H1 (cell line): ENCODE measurements around the gene GSG1L. TPM values are rescaled to one million over a fixed set of nuclear protein-coding genes. Genes with fewer than 3 reads are reported as not detected.

Experiments used
- CTCF ChIA-PET: fragments of 300-600 bp; sonication (Branson Sonifier 250); formaldehyde crosslinking; loops from one replicate; lab custom pipeline; 2021; ENCODE audit not compliant: partially characterized antibody; lab: Charles Lee
- POLR2A ChIA-PET: fragments of 300-600 bp; sonication (Branson Sonifier 250); formaldehyde crosslinking; loops from one replicate; lab custom pipeline; 2021; ENCODE audit warnings: inconsistent platforms; ENCODE audit not compliant: partially characterized antibody; lab: Charles Lee
- DNase-seq, 2 experiments: peaks; one replicate each; pipeline versions ENCODE4 v3.0.0 to v3.0.0-alpha.2; 2010 to 2022; ENCODE audit warnings: low spot score in 2 of 2, low read depth in 1 of 2, mixed read lengths in 1 of 2
- FAIRE-seq: peaks from 2 replicates; lab custom pipeline; 2011; peaks lifted over from hg19 to GRCh38; lab: Jason Lieb, UNC
- H2AFZ ChIP-seq: 2 replicates; pipeline ENCODE4 v1.8.1; 2012; ENCODE audit warnings: low read length, inconsistent platforms
- H2AK5ac ChIP-seq: 2 replicates; pipeline ENCODE4 v1.6.1; 2013; ENCODE audit warnings: low read depth, low read length
- H2BK120ac ChIP-seq: replicated peaks from 2 replicates; pipeline ENCODE3; 2013; ENCODE audit warnings: low read depth, low read length, inconsistent platforms
- H2BK12ac ChIP-seq: 2 replicates; pipeline ENCODE4 v1.6.1; 2013; ENCODE audit warnings: low read depth, low read length
- H2BK15ac ChIP-seq: 2 replicates; pipeline ENCODE4 v1.6.1; 2013; ENCODE audit warnings: low read length
- H2BK20ac ChIP-seq: 2 replicates; pipeline ENCODE4 v1.6.1; 2013; ENCODE audit warnings: low read length
- H2BK5ac ChIP-seq: 2 replicates; pipeline ENCODE4 v1.6.1; 2013; ENCODE audit warnings: low read depth, low read length
- H3K14ac ChIP-seq: 2 replicates; pipeline ENCODE4 v1.6.1; 2013; ENCODE audit warnings: inconsistent platforms; ENCODE audit not compliant: insufficient read length
- H3K18ac ChIP-seq: 2 replicates; pipeline ENCODE4 v1.6.1; 2013; ENCODE audit warnings: low read length; ENCODE audit errors: extremely low read depth
- H3K23ac ChIP-seq: 2 replicates; pipeline ENCODE4 v1.6.1; 2013; ENCODE audit warnings: inconsistent platforms; ENCODE audit not compliant: insufficient read length
- H3K23me2 ChIP-seq: 2 replicates; pipeline ENCODE4 v1.6.1; 2013; ENCODE audit warnings: low read depth, low read length
- H3K27ac ChIP-seq: 2 replicates; pipeline ENCODE4 v1.6.1; 2011; ENCODE audit warnings: low read depth, low read length, inconsistent platforms
- H3K27me3 ChIP-seq, 4 experiments: replicated peaks in 1 of 4; 1 replicate in 1 of 4; 2 replicates in 3 of 4; pipeline versions ENCODE4 v1.6.1 to v1.8.1; 2011 to 2013; ENCODE audit warnings: low read length in 3 of 4, mild to moderate bottlenecking in 3 of 4, inconsistent platforms in 2 of 4, mixed read lengths in 2 of 4, moderate library complexity in 1 of 4; ENCODE audit not compliant: control insufficient read depth in 3 of 4, insufficient read depth in 3 of 4; ENCODE audit errors: extremely low read depth in 1 of 4
- H3K36me3 ChIP-seq, 4 experiments: 2 replicates each; pipeline versions ENCODE4 v1.6.1 to v1.8.1; 2011 to 2013; ENCODE audit warnings: mild to moderate bottlenecking in 4 of 4, low read length in 3 of 4, moderate library complexity in 2 of 4, control low read depth in 1 of 4, inconsistent platforms in 1 of 4; ENCODE audit not compliant: insufficient read depth in 4 of 4, control insufficient read depth in 2 of 4
- H3K4ac ChIP-seq: replicated peaks from 2 replicates; pipeline ENCODE3; 2013; ENCODE audit warnings: low read length, low read depth, mixed read lengths, inconsistent platforms; ENCODE audit not compliant: insufficient read length
- H3K4me1 ChIP-seq, 4 experiments: replicated peaks in 1 of 4; 1 replicate in 1 of 4; 2 replicates in 3 of 4; pipeline versions ENCODE4 v1.6.1 to v1.8.1; 2011 to 2013; ENCODE audit warnings: low read length in 3 of 4, inconsistent platforms in 2 of 4, mixed read lengths in 1 of 4; ENCODE audit not compliant: insufficient read depth in 4 of 4, control insufficient read depth in 3 of 4
- H3K4me2 ChIP-seq, 2 experiments: 2 replicates each; pipeline versions ENCODE4 v1.6.1 to v1.8.1; 2011 to 2013; ENCODE audit warnings: low read depth in 2 of 2, low read length in 2 of 2, control low read depth in 1 of 2, inconsistent platforms in 1 of 2, mild to moderate bottlenecking in 1 of 2; ENCODE audit not compliant: insufficient read depth in 1 of 2
- H3K4me3 ChIP-seq, 4 experiments: fragments of 200-600, 300-600 bp in 1 of 4; sonication (generic), shearing (Covaris generic), sonication (Bioruptor Twin) in 1 of 4; 2 replicates each; pipeline versions ENCODE4 v1.5.1 to v1.8.1; 2011 to 2016; ENCODE audit warnings: low read length in 4 of 4, low read depth in 3 of 4, control low read depth in 2 of 4, inconsistent platforms in 2 of 4, mild to moderate bottlenecking in 2 of 4, mixed read lengths in 1 of 4, moderate library complexity in 1 of 4; ENCODE audit not compliant: insufficient read depth in 2 of 4; ENCODE audit errors: extremely low read depth in 1 of 4
- H3K56ac ChIP-seq: replicated peaks from 2 replicates; pipeline ENCODE3; 2013; ENCODE audit warnings: low read depth, mild to moderate bottlenecking, mixed read lengths, low read length, inconsistent platforms; ENCODE audit not compliant: insufficient read length
- H3K79me1 ChIP-seq: 2 replicates; pipeline ENCODE4 v1.6.1; 2013; ENCODE audit warnings: low read depth, low read length, control low read depth
- H3K79me2 ChIP-seq, 2 experiments: 2 replicates each; pipeline versions ENCODE4 v1.6.1 to v1.8.1; 2012 to 2013; ENCODE audit warnings: low read length in 2 of 2, mild to moderate bottlenecking in 2 of 2, inconsistent platforms in 1 of 2; ENCODE audit not compliant: insufficient read depth in 2 of 2, control insufficient read depth in 1 of 2
- H3K9ac ChIP-seq, 4 experiments: replicated peaks in 1 of 4; 1 replicate in 1 of 4; 2 replicates in 3 of 4; pipeline versions ENCODE4 v1.6.1 to v1.8.1; 2011 to 2013; ENCODE audit warnings: low read depth in 3 of 4, low read length in 3 of 4, control low read depth in 2 of 4, mild to moderate bottlenecking in 2 of 4, moderate library complexity in 2 of 4, inconsistent platforms in 1 of 4; ENCODE audit errors: extremely low read depth in 1 of 4
- H3K9me3 ChIP-seq, 2 experiments: 2 replicates each; pipeline versions ENCODE4 v1.6.1 to v1.8.1; 2012 to 2013; ENCODE audit warnings: mild to moderate bottlenecking in 2 of 2, moderate library complexity in 2 of 2, control low read depth in 1 of 2, inconsistent platforms in 1 of 2, low read depth in 1 of 2, low read length in 1 of 2, mixed read lengths in 1 of 2; ENCODE audit not compliant: insufficient read depth in 2 of 2
- H4K20me1 ChIP-seq, 2 experiments: replicated peaks in 1 of 2; 2 replicates each; pipeline versions ENCODE3 to v1.8.1; 2011 to 2013; ENCODE audit warnings: inconsistent platforms in 2 of 2, low read length in 2 of 2, mild to moderate bottlenecking in 1 of 2; ENCODE audit not compliant: insufficient read depth in 2 of 2, control insufficient read depth in 1 of 2
- H4K5ac ChIP-seq: 2 replicates; pipeline ENCODE4 v1.6.1; 2013; ENCODE audit warnings: low read length, low read depth, mixed read lengths, inconsistent platforms; ENCODE audit not compliant: insufficient read length
- H4K8ac ChIP-seq: 2 replicates; pipeline ENCODE4 v1.8.0; 2013; ENCODE audit warnings: mild to moderate bottlenecking, moderate library complexity, low read length, inconsistent platforms; ENCODE audit not compliant: insufficient read depth; ENCODE audit errors: extremely low read depth
- H4K91ac ChIP-seq: replicated peaks from 2 replicates; pipeline ENCODE3; 2013; ENCODE audit warnings: low read length, mixed read lengths, inconsistent platforms; ENCODE audit not compliant: insufficient read length
- CBX5 ChIP-seq: fragments of 300-800, 300-1000 bp; sonication (generic); IDR thresholded peaks from 2 replicates; pipeline ENCODE4 v1.7.1; 2016; ENCODE audit warnings: antibody characterized with exemption, low read length, low read depth
- RBBP5 ChIP-seq: IDR thresholded peaks from 2 replicates; pipeline ENCODE4 v1.7.1; 2012; ENCODE audit warnings: low read depth, mild to moderate bottlenecking, inconsistent platforms, low read length, moderate library complexity, borderline replicate concordance
- WGBS, 2 experiments: shearing (Covaris generic) in 1 of 2; methylation state at CpG; one replicate each; pipeline versions ENCODE4 v1.1.6 to v1.1.7; 2013 to 2015; ENCODE audit warnings: low lambda C conversion rate in 2 of 2, mixed read lengths in 2 of 2, inconsistent platforms in 1 of 2, low coverage in 1 of 2, missing lambda C conversion rate in 1 of 2; ENCODE audit not compliant: insufficient replicate concordance in 2 of 2, insufficient coverage in 1 of 2, insufficient read length in 1 of 2; ENCODE audit errors: extremely low coverage in 1 of 2, missing lambda C conversion rate in 1 of 2; 5-methylcytosine and 5-hydroxymethylcytosine counted together
- polyA plus RNA-seq, 7 experiments: library from polyadenylated mRNA; depleted of rRNA in 3 of 7; stranded (reverse) in 5 of 7; unstranded in 2 of 7; fragments of >200 nt in 5 of 7; fragments of 200-250 nt in 2 of 7; gene quantifications; 1 replicate in 5 of 7; 2 replicates in 1 of 7; 4 replicates in 1 of 7; pipeline versions ENCODE4 v1.2.1 to v1.2.3, GENCODE V29; 2011 to 2013; ENCODE audit warnings: missing spikeins in 2 of 7, mixed read lengths in 2 of 7
- total RNA-seq: library from RNA; stranded (reverse); fragmentation: NEBNext Ultra II Directional; extraction: Animal tissue kit (Norgen Biotek cat#: 25700); gene quantifications from 2 replicates; pipeline ENCODE4 v1.2.1, GENCODE V29; 2021

GSG1L gene
- total and polyA plus RNA-seq, 2 of the 8 experiments (the other 6 are each of a cell fraction or from before 2014, with no cell fraction given) = 0.71 to 1.1 TPM

GRCh38 chr16:28029387-28030002 lies 34.0 kb downstream of the GSG1L start:
- Histone ChIP-seq H2BK15ac (no peak overlapping the region), H4K5ac (no peak overlapping the region), H3K23me2 (peaks cover 10% of the 10 kb centered on the region; the same call in 1 of the 2 replicates), H3K4me1 (no peaks in the 10 kb centered on the region), H3K4me3 (no peak overlapping the region), H3K14ac (no peak overlapping the region), H2BK20ac (no peak overlapping the region), H2BK5ac (no peak overlapping the region), H3K79me2 (no peaks in the 10 kb centered on the region), H4K8ac (no peak overlapping the region), H3K79me1 (no peaks in the 10 kb centered on the region), H3K18ac (no peak overlapping the region), H2AK5ac (no peak overlapping the region), H2BK120ac (no peak overlapping the region), H3K9ac (no peak overlapping the region), H4K91ac (no peak overlapping the region), H3K27me3 (no peaks in the 10 kb centered on the region), H3K36me3 (no peaks in the 10 kb centered on the region), H2BK12ac (no peak overlapping the region), H4K20me1 (peaks cover 0 to 5% of the 10 kb centered on the region in 2 experiments), H3K4ac (no peak overlapping the region), H3K4me2 (no peak overlapping the region), H2AFZ (no peak overlapping the region), H3K23ac (no peak overlapping the region), H3K56ac (no peak overlapping the region), H3K9me3 (no peaks in the 10 kb centered on the region), H3K27ac (no peak overlapping the region)
- 92% methylated on average over 6 of the region's 6 CpGs; no CpG with 5 or more reads in 1 of the 2 experiments for WGBS, 2 experiments
- DNase-seq (no peak), FAIRE-seq (no peak)
- POLR2A ChIA-PET = no interaction called here
- CTCF ChIA-PET = no interaction called here
- no peak for TF ChIP-seq RBBP5
- no peak for TF ChIP-seq CBX5
